K562 (cell line): Measurements from ENCODE around the gene DLGAP1. TPM values are rescaled to one million over a fixed set of nuclear protein-coding genes. Genes with fewer than 3 reads are reported as not detected.

Experiments used
- ATAC-seq: fragments of 200-7000 bp; cut with Tn5 transposase; 3 replicates; pipeline ENCODE4 v1.9.1; 2020; ENCODE audit warnings: moderate library complexity
- BruUV-seq: library from RNA; stranded (reverse); fragments of 400-500 nt; replicated peaks from 2 replicates; lab custom pipeline; 2021; lab: Mats Ljungman, UMichigan
- CTCF ChIA-PET: fragments of 300-600 bp; formaldehyde crosslinking; extraction: SDS; loops from one replicate; lab custom pipeline; 2021; ENCODE audit warnings: low intra/inter-chr PET ratio; lab: Yijun Ruan, JAX
- POLR2A ChIA-PET: fragments of 300-600, 350-650 bp; sonication (Branson Sonifier 250); formaldehyde crosslinking; extraction: SDS; loops from one replicate; lab custom pipeline; 2021; ENCODE audit warnings: antibody characterized with exemption, inconsistent platforms; lab: Yijun Ruan, JAX
- DNase-seq, 4 experiments: peaks; one replicate each; pipeline versions ENCODE4 v3.0.0 to v3.0.0-alpha.2; 2011 to 2018; ENCODE audit warnings: low spot score in 3 of 4, mixed read lengths in 3 of 4; ENCODE audit errors: extremely low read depth in 1 of 4
- FAIRE-seq: peaks from 2 replicates; lab custom pipeline; 2011; peaks lifted over from hg19 to GRCh38; lab: Jason Lieb, UNC
- H2AFZ ChIP-seq: 2 replicates; pipeline ENCODE4 v1.6.0; 2011; ENCODE audit warnings: low read depth, low read length, control low read depth, inconsistent platforms
- H3K27ac ChIP-seq: fragments of 200-600 bp; 3 replicates; pipeline ENCODE4 v1.8.0; 2011; ENCODE audit warnings: low read depth, mild to moderate bottlenecking, control low read depth, inconsistent platforms, low read length, moderate library complexity, mixed read lengths; ENCODE audit errors: extremely low read depth
- H3K27me3 ChIP-seq, 2 experiments: fragments of 300-600 bp in 1 of 2; 2 replicates in 1 of 2; 3 replicates in 1 of 2; pipeline versions ENCODE4 v1.6.0 to v1.8.0; 2011; ENCODE audit warnings: inconsistent platforms in 2 of 2, low read length in 2 of 2, mild to moderate bottlenecking in 1 of 2, mixed read lengths in 1 of 2, moderate library complexity in 1 of 2; ENCODE audit not compliant: control insufficient read depth in 2 of 2, insufficient read depth in 2 of 2
- H3K36me3 ChIP-seq: fragments of 300-600 bp; 3 replicates; pipeline ENCODE4 v1.8.0; 2011; ENCODE audit warnings: mild to moderate bottlenecking, low read length, inconsistent platforms; ENCODE audit not compliant: control insufficient read depth, insufficient read depth
- H3K4me1 ChIP-seq, 2 experiments: fragments of 200-600 bp in 1 of 2; replicated peaks in 1 of 2; 2 replicates in 1 of 2; 3 replicates in 1 of 2; pipeline versions ENCODE4 v1.5.1 to v1.8.0; 2011; ENCODE audit warnings: inconsistent platforms in 2 of 2, low read length in 2 of 2, mild to moderate bottlenecking in 1 of 2, mixed read lengths in 1 of 2, moderate library complexity in 1 of 2; ENCODE audit not compliant: control insufficient read depth in 2 of 2, insufficient read depth in 2 of 2
- H3K4me2 ChIP-seq: 2 replicates; pipeline ENCODE4 v1.6.1; 2011; ENCODE audit warnings: low read length, control low read depth, inconsistent platforms, mixed read lengths; ENCODE audit not compliant: insufficient read depth
- H3K4me3 ChIP-seq: fragments of 200-600 bp; sonication (generic), shearing (Covaris generic); 2 replicates; pipeline ENCODE4 v1.5.1; 2016; ENCODE audit warnings: control low read depth, inconsistent platforms
- H3K79me2 ChIP-seq: fragments of 200-600 bp; 3 replicates; pipeline ENCODE4 v1.8.0; 2011; ENCODE audit warnings: low read length, inconsistent platforms; ENCODE audit not compliant: control insufficient read depth, insufficient read depth
- H3K9ac ChIP-seq, 2 experiments: 2 replicates each; pipeline versions ENCODE4 v1.6.0 to v1.6.1; 2011; ENCODE audit warnings: low read depth in 2 of 2, low read length in 2 of 2, control low read depth in 1 of 2, inconsistent platforms in 1 of 2, mild to moderate bottlenecking in 1 of 2, mixed read lengths in 1 of 2; ENCODE audit not compliant: insufficient read depth in 1 of 2
- H3K9me1 ChIP-seq: one replicate; pipeline ENCODE4 v1.6.0; 2011; ENCODE audit warnings: inconsistent platforms, mild to moderate bottlenecking, low read length, moderate library complexity; ENCODE audit not compliant: control insufficient read depth, insufficient read depth
- H3K9me3 ChIP-seq: replicated peaks from 2 replicates; pipeline ENCODE4 v1.5.1; 2011; ENCODE audit warnings: low read depth, low read length, inconsistent platforms; ENCODE audit not compliant: control insufficient read depth, insufficient read depth
- H4K20me1 ChIP-seq: replicated peaks from 2 replicates; pipeline ENCODE4 v1.6.1; 2011; ENCODE audit warnings: low read length, inconsistent platforms, mixed read lengths; ENCODE audit not compliant: control insufficient read depth, insufficient read depth
- CREM ChIP-seq: IDR thresholded peaks from 2 replicates; pipeline ENCODE4 v1.6.1; 2014; ENCODE audit warnings: antibody characterized with exemption, low read depth
- ILK ChIP-seq: fragments of 450-650 bp; IDR thresholded peaks from 2 replicates; pipeline ENCODE4 v1.6.1; 2016; ENCODE audit warnings: missing genetic modification characterization, low read depth, mild to moderate bottlenecking, missing compliant biosample characterization, moderate library complexity, borderline replicate concordance
- RAD21 ChIP-seq, 2 experiments: fragments of 250-450 bp in 1 of 2; fragments of 450-650 bp in 1 of 2; sonication (Bioruptor Pico) in 1 of 2; formaldehyde crosslinking in 1 of 2; IDR thresholded peaks in 1 of 2; conservative IDR thresholded peaks in 1 of 2; 2 replicates each; pipeline versions ENCODE4 v1.4.0 to v1.8.0; 2020 to 2022; ENCODE audit warnings: mild to moderate bottlenecking in 2 of 2, moderate library complexity in 1 of 2
- STAG1 ChIP-seq: sonication (generic); formaldehyde crosslinking; IDR thresholded peaks from 2 replicates; pipeline ENCODE4 v1.5.0; 2020; ENCODE audit warnings: missing genetic modification reagents, borderline replicate concordance
- WGBS: fragments of 100-300 bp; shearing (Covaris generic); methylation state at CpG from one replicate; pipeline ENCODE4 v1.1.6; 2016; ENCODE audit warnings: low coverage, mixed read lengths; ENCODE audit not compliant: insufficient coverage; ENCODE audit errors: missing lambda C conversion rate; 5-methylcytosine and 5-hydroxymethylcytosine counted together
- in situ Hi-C: fragments of 300-500 bp; cut with MboI; formaldehyde crosslinking; loops from 4 replicates; pipeline ENCODE4 v1.15.0; 2018; ENCODE audit warnings: inconsistent platforms, mixed read lengths
- intact Hi-C: fragments of 100-400 bp; cut with micrococcal nuclease; formaldehyde crosslinking; loops from 2 replicates; pipeline ENCODE4 v1.14.2; 2022
- polyA plus RNA-seq, 8 experiments: library from polyadenylated mRNA; depleted of rRNA in 4 of 8; stranded (reverse) in 5 of 8; unstranded in 3 of 8; fragments of >200 nt; fragmentation: Nextera tagmentation in 2 of 8; fragmentation: Illumina TruSeq in 1 of 8; extraction: Ambion mirVana in 2 of 8; extraction: Trizol in 1 of 8; gene quantifications; 2 replicates each; pipeline versions ENCODE4 v1.2.1 to v1.2.3, GENCODE V29; 2011 to 2014; ENCODE audit warnings: inconsistent platforms in 1 of 8, missing spikeins in 1 of 8
- total RNA-seq, 7 experiments: library from RNA; depleted of rRNA in 6 of 7; stranded (reverse); fragments of >200 nt in 6 of 7; fragmentation: Illumina TruSeq in 2 of 7; extraction: Trizol in 2 of 7; gene quantifications; 2 replicates each; pipeline versions ENCODE4 v1.2.1 to v1.2.3, GENCODE V29; 2011 to 2021; ENCODE audit warnings: low replicate concordance in 1 of 7
- TF ChIP-seq, protein P1 (sequence below): fragments of 450-650 bp; formaldehyde crosslinking; IDR thresholded peaks from 2 replicates; pipeline ENCODE4 v1.4.0; 2020; ENCODE audit warnings: mild to moderate bottlenecking, moderate library complexity
- TF ChIP-seq, protein P2 (sequence below), 2 experiments: fragments of 450-650 bp; formaldehyde crosslinking in 1 of 2; IDR thresholded peaks; 2 replicates each; pipeline versions ENCODE4 v1.4.0 to v1.6.1; 2014 to 2020; ENCODE audit warnings: mild to moderate bottlenecking in 2 of 2, borderline replicate concordance in 1 of 2, low read depth in 1 of 2
- TF ChIP-seq, protein P3 (sequence below), 3 experiments: IDR thresholded peaks in 2 of 3; conservative IDR thresholded peaks in 1 of 3; 2 replicates each; pipeline ENCODE4 v1.5.1; 2011 to 2012; ENCODE audit warnings: low read length in 3 of 3, mild to moderate bottlenecking in 3 of 3, control low read depth in 2 of 3, improper control_type of control experiment in 1 of 3, inconsistent platforms in 1 of 3, low read depth in 1 of 3, mixed read lengths in 1 of 3, moderate library complexity in 1 of 3; ENCODE audit not compliant: insufficient read depth in 2 of 3

Gene DLGAP1
- total and polyA plus RNA-seq, 9 of the 15 experiments (the other 6 are each of a cell fraction or from before 2014, with no cell fraction given), result 0.04 to 0.22 (median 0.08) TPM

DNA sequence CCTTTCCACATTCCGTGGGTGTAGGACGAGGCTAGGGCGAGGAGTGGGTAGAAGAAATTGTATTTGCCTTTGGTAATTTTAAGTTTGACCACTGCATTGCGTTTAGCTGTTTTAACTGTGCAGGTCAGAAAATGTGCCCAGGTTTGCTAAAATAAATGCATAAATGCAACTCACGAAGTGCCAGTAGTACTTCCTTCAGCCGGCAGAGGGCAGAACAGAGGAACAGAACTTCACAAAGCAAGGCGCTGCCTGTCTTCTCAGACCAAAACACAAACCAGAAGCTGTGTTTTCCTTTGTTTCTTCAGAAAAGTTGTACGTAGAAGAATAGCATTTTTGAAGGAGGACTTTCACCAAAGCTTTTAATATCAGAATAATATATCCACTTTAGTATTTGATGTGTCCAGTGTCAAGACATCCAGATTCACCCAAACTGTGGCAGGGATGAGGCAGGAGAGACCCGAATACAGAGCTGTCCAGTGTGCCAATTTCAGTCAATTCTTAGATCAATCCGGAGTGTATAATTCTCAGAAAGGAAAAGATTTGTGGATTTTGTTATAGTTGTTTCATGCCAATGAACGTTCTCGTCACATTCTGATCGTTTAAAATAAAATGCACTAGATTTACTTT, 348.6 kb downstream of the DLGAP1 start:
- Histone ChIP-seq H3K9ac (no peak overlapping the region), H3K9me3 (no peaks in the 10 kb centered on the region), H4K20me1 (no peaks in the 10 kb centered on the region), H2AFZ (no peak overlapping the region), H3K9me1 (no peaks in the 10 kb centered on the region), H3K27me3 (no peaks in the 10 kb centered on the region), H3K79me2 (no peaks in the 10 kb centered on the region), H3K4me1 (no peaks in the 10 kb centered on the region), H3K36me3 (no peaks in the 10 kb centered on the region), H3K27ac (no peak overlapping the region), H3K4me2 (no peak overlapping the region), H3K4me3 (no peak overlapping the region)
- no TSS peak for BruUV-seq
- under 1% methylated on average over 13 of the region's 13 CpGs for WGBS
- ChIA-PET CTCF (interaction anchor here (1.3 kb wide), 1 partner anchor 951 kb away, joined by 10 read pairs; no protein-coding TSS in a partner anchor), POLR2A (interaction anchor here (0.6 kb wide), 1 partner anchor 1303 kb away, joined by 3 read pairs; no protein-coding TSS in a partner anchor)
- in situ Hi-C loops, result loop anchor here (25.0 kb wide), 1 partner anchor 956 kb away; no protein-coding TSS in a partner anchor
- DNase-seq (peak; percentile 37 to 71 (median 53)), ATAC-seq (peak; percentile 82), FAIRE-seq (peak; percentile 92)
- intact Hi-C loops, result loop anchor here (2.0 kb wide), 1 partner anchor 950 kb away; no protein-coding TSS in a partner anchor
- TF ChIP-seq, protein P1, sequence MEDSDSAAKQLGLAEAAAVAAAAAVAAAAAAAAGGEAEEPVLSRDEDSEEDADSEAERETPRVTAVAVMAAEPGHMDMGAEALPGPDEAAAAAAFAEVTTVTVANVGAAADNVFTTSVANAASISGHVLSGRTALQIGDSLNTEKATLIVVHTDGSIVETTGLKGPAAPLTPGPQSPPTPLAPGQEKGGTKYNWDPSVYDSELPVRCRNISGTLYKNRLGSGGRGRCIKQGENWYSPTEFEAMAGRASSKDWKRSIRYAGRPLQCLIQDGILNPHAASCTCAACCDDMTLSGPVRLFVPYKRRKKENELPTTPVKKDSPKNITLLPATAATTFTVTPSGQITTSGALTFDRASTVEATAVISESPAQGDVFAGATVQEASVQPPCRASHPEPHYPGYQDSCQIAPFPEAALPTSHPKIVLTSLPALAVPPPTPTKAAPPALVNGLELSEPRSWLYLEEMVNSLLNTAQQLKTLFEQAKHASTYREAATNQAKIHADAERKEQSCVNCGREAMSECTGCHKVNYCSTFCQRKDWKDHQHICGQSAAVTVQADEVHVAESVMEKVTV (CRISPR knock-in tag), result peak; percentile 47; the same call in 1 of the 2 replicates
- TF ChIP-seq CREM, result no peak
- peak; percentile 9; the same call in 1 of the 2 replicates for TF ChIP-seq STAG1 (CRISPR knock-in tag)
- TF ChIP-seq, protein P2, sequence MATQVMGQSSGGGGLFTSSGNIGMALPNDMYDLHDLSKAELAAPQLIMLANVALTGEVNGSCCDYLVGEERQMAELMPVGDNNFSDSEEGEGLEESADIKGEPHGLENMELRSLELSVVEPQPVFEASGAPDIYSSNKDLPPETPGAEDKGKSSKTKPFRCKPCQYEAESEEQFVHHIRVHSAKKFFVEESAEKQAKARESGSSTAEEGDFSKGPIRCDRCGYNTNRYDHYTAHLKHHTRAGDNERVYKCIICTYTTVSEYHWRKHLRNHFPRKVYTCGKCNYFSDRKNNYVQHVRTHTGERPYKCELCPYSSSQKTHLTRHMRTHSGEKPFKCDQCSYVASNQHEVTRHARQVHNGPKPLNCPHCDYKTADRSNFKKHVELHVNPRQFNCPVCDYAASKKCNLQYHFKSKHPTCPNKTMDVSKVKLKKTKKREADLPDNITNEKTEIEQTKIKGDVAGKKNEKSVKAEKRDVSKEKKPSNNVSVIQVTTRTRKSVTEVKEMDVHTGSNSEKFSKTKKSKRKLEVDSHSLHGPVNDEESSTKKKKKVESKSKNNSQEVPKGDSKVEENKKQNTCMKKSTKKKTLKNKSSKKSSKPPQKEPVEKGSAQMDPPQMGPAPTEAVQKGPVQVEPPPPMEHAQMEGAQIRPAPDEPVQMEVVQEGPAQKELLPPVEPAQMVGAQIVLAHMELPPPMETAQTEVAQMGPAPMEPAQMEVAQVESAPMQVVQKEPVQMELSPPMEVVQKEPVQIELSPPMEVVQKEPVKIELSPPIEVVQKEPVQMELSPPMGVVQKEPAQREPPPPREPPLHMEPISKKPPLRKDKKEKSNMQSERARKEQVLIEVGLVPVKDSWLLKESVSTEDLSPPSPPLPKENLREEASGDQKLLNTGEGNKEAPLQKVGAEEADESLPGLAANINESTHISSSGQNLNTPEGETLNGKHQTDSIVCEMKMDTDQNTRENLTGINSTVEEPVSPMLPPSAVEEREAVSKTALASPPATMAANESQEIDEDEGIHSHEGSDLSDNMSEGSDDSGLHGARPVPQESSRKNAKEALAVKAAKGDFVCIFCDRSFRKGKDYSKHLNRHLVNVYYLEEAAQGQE (IDR thresholded peaks at IDR 0.05; ENCODE audit: borderline replicate concordance), result peak; percentile 47; the same call in 1 of the 2 replicates
- TF ChIP-seq, protein P2 (CRISPR knock-in tag; IDR thresholded peaks at IDR 0.05; ENCODE audit: low read depth), result no peak
- no peak for TF ChIP-seq ILK (tag)
- TF ChIP-seq, protein P3, sequence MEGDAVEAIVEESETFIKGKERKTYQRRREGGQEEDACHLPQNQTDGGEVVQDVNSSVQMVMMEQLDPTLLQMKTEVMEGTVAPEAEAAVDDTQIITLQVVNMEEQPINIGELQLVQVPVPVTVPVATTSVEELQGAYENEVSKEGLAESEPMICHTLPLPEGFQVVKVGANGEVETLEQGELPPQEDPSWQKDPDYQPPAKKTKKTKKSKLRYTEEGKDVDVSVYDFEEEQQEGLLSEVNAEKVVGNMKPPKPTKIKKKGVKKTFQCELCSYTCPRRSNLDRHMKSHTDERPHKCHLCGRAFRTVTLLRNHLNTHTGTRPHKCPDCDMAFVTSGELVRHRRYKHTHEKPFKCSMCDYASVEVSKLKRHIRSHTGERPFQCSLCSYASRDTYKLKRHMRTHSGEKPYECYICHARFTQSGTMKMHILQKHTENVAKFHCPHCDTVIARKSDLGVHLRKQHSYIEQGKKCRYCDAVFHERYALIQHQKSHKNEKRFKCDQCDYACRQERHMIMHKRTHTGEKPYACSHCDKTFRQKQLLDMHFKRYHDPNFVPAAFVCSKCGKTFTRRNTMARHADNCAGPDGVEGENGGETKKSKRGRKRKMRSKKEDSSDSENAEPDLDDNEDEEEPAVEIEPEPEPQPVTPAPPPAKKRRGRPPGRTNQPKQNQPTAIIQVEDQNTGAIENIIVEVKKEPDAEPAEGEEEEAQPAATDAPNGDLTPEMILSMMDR (IDR thresholded peaks at IDR 0.05 in 2 of 3, conservative IDR thresholded peaks at IDR 0.05 in 1 of 3; ENCODE audit: insufficient read depth in 2 of 3, low read depth in 1 of 3, low read length in 3 of 3), result peak; percentile 60 to 84 (median 72)
- TF ChIP-seq RAD21 (CRISPR knock-in tag; conservative IDR thresholded peaks at IDR 0.05 in 1 of 2, IDR thresholded peaks at IDR 0.05 in 1 of 2), result peak; percentile 60 to 73
